ENCODE results near the gene CRCP. TPM values are rescaled to one million over a fixed set of nuclear protein-coding genes. Genes with fewer than 3 reads are reported as not detected.
"Not testable (repeated sequence)": the region's sequence is repeated elsewhere in the genome, so short reads cannot be mapped to it uniquely, and the experiment has no call there.

Gene CRCP
- total RNA-seq: 32.4 and 34.8 TPM in 2 replicates
- long read RNA-seq, transcript CRCP-203 (6 exons, 3,009 nt): major isoform, 6 of 8 reads
- long read RNA-seq, partial matches to known transcripts: 1 of 8 reads
- long read RNA-seq, other reads (novel, unspliced or antisense): 1 of 8 reads

DNA sequence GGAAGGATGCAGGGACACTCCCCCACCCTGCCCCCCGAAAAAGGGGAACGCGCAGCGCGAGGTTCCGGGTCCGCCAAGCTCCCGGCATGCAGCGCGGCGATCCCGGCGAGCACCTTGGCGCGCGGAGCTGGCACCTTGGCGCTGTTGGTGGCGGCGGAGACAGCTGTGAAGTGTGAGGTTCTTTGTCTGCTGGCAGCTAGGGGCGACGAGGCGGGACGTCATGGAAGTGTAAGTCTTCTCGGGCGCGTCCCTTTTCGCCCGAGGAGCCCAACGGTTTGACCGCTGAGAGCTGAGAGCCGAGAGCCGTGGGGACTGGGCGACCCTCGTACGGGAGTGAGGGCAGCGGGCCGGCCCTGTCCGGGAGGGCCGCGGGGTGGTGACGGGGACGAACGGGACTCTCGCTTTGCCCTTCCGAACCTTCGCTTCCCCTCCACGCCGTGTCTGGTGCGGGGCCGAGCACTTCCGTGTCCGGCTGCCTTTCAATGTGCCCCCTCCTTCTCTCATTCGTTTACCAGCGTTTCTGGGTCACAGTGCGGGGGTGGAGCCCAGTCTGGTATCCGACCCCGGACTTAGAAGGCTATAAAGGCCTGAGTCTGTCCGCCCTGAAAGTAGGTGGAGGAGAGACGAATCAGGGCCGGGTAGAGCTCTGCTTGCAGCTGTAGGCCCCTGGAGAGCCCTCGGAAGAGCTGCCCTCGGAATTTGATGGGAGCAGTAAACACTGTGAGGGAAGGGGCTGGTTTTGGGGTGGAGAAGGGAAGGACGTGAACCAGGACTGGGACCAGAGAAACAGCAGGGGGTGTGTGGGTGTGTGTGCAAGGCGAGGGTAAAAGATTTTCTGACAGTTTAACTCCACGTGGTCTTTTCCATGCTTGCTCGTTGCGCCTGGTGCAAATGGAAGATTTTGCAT, at the start of gene CRCP:
TSS of gene CRCP (plus strand) at position 105 of the 907 bp plus-strand sequence. CDS start at position 221, 116 bp downstream.
- Mint-ChIP-seq H3K4me1 (ENCODE audit: low read depth) (peaks cover 30% of the 10 kb centered on the region), H3K4me3 (ENCODE audit: low read depth) (peak within 1 kb of the TSS; percentile 92), H3K9me3 (ENCODE audit: low read depth) (no peaks in the 10 kb centered on the region), H3K36me3 (ENCODE audit: insufficient read depth) (peaks cover 5% of the 10 kb centered on the region), H3K27me3 (no peaks in the 10 kb centered on the region), H3K27ac (peak within 1 kb of the TSS; percentile 99)
- TF ChIP-seq, protein P1, sequence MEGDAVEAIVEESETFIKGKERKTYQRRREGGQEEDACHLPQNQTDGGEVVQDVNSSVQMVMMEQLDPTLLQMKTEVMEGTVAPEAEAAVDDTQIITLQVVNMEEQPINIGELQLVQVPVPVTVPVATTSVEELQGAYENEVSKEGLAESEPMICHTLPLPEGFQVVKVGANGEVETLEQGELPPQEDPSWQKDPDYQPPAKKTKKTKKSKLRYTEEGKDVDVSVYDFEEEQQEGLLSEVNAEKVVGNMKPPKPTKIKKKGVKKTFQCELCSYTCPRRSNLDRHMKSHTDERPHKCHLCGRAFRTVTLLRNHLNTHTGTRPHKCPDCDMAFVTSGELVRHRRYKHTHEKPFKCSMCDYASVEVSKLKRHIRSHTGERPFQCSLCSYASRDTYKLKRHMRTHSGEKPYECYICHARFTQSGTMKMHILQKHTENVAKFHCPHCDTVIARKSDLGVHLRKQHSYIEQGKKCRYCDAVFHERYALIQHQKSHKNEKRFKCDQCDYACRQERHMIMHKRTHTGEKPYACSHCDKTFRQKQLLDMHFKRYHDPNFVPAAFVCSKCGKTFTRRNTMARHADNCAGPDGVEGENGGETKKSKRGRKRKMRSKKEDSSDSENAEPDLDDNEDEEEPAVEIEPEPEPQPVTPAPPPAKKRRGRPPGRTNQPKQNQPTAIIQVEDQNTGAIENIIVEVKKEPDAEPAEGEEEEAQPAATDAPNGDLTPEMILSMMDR (IDR thresholded peaks at IDR 0.05; ENCODE audit: unreplicated experiment): peak; percentile 36
- peak; percentile 63 for DNase-seq (ENCODE audit: low spot score, unreplicated experiment)

DNA sequence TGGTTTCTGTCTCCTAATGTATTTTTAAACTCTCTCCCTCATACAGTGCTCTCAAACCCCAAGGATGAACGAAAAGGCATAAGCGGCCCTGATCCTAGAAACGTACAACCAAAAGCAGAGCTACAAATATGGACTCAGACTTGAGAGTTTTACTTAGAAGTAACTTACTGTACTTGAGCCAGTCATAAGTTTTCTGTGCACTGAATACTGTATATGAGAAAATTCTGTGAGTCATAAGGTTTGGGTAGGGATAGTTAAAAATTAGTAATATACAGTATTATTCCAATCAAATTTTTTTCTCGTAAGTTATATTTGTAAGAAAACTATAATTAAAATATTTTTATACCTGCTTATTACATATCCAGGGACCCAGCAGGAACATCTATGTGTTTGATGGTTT, 44.9 kb upstream of the CRCP start:
- Mint-ChIP-seq H3K36me3 (ENCODE audit: insufficient read depth) (no peaks in the 10 kb centered on the region), H3K4me3 (ENCODE audit: low read depth) (no peak overlapping the region), H3K9me3 (ENCODE audit: low read depth) (peaks cover 7% of the 10 kb centered on the region), H3K27me3 (peaks cover 7% of the 10 kb centered on the region), H3K27ac (no peak overlapping the region), H3K4me1 (ENCODE audit: low read depth) (no peaks in the 10 kb centered on the region)
- TF ChIP-seq, protein P1 (IDR thresholded peaks at IDR 0.05; ENCODE audit: unreplicated experiment): no peak
- no peak for DNase-seq (ENCODE audit: low spot score, unreplicated experiment)

DNA sequence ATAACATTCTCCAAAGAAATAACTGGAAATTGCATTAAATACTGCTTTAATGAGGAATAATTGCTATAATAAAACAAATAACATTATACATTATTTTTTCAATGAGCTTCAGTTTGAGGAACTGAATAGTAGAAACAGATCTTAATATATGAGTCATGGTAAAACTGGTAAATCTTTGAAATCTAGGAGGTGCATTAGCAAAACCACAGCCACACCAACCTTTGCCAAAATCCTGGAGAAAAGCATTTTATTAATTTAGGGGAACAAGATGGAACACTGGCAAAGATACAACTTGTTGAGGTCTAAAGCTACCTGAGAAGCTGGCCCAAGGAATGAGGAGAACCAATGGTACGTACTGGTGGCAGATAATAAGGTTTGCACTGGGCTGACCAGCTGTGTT, 44.4 kb upstream of the CRCP start:
- H3K27me3 Mint-ChIP-seq: peaks cover 7% of the 10 kb centered on the region

DNA sequence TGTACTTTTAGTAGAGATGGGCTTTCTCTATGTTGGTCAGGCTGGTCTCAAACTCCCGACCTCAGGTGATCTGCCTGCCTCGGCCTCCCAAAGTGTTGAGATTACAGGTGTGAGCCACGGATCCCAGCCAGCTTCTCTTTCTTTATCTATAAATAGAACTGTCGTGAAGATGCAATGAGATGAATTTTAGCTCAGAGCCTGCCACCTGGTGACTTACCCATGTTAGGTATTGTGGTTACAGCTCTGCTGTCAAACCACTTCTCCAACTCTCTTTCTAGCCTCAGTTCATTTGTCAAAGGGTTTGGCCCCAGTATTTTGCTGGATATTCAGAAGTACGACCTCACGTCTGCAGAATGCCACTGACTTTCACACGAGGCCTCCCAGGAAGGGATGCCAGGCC, 42.4 kb upstream of the CRCP start:
- H3K4me3 Mint-ChIP-seq (ENCODE audit: low read depth); DNase-seq (ENCODE audit: low spot score, unreplicated experiment); H3K27me3 Mint-ChIP-seq; H3K36me3 Mint-ChIP-seq (ENCODE audit: insufficient read depth); H3K27ac Mint-ChIP-seq; H3K4me1 Mint-ChIP-seq (ENCODE audit: low read depth); H3K9me3 Mint-ChIP-seq (ENCODE audit: low read depth): not testable (repeated sequence)

More for the DNA sequence above, 44.4 kb upstream of the CRCP start:
- TF ChIP-seq, protein P1 (IDR thresholded peaks at IDR 0.05; ENCODE audit: unreplicated experiment): no peak
- no peaks in the 10 kb centered on the region for H3K4me1 Mint-ChIP-seq (ENCODE audit: low read depth)
- no peak overlapping the region for H3K4me3 Mint-ChIP-seq (ENCODE audit: low read depth)
- H3K36me3 Mint-ChIP-seq (ENCODE audit: insufficient read depth): no peaks in the 10 kb centered on the region
- peaks cover 7% of the 10 kb centered on the region for H3K9me3 Mint-ChIP-seq (ENCODE audit: low read depth)
- no peak for DNase-seq (ENCODE audit: low spot score, unreplicated experiment)
- no peak overlapping the region for H3K27ac Mint-ChIP-seq

DNA sequence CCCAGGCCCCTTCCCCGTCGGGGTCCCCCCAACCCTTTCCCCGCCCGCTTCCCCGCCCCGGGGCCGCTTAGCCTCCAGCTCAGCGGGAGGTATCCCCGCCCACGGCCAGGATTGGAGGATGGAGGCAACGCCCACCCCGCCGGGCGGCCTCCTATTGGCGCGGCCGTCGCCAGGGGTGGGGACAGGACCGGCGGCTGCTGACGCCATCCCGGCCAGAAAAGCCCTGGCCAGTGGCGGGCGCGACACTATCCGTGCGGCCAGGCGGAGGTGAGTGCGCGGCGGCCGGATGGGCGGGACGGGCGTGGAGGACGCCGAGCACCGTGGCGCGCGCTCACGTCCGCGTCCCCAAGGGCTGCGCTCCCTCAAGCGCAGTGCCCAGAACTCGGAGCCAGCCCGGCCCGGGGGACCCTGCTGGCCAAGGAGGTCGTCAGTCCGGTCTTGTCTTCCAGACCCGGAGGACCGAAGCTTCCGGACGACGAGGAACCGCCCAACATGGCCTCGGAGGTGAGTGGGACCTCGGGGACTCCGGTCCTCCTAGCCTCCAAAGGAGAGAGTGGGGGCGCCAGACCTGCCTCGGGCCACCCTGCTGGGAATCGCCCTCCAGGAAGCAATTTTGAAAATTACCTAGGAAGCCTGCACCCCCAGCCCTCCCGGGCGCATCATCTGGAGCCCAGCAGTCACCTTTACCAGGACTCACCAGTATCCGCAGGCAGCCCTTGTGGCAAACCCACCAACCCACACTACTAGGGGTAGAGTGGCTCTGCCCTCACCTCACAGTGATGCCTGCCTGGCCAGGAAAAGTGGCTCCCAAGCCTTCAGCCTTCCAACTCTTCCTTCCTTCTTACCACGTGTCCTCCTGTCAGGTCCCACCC, 38.8 kb upstream of the CRCP start, which contains the start of gene ASL:
TSS of gene ASL (plus strand) at position 230 of the 872 bp plus-strand sequence. CDS start at position 493, 263 bp downstream.
- H3K9me3 Mint-ChIP-seq (ENCODE audit: low read depth): no peaks in the 10 kb centered on the region
- TF ChIP-seq, protein P1 (IDR thresholded peaks at IDR 0.05; ENCODE audit: unreplicated experiment): no peak
- peaks cover 10% of the 10 kb centered on the region for H3K4me1 Mint-ChIP-seq (ENCODE audit: low read depth)
- H3K27ac Mint-ChIP-seq: peak within 1 kb of the TSS; percentile 92
- H3K27me3 Mint-ChIP-seq: peaks cover 7% of the 10 kb centered on the region
- peak; percentile 91 for DNase-seq (ENCODE audit: low spot score, unreplicated experiment)
- peak within 1 kb of the TSS; percentile 88 for H3K4me3 Mint-ChIP-seq (ENCODE audit: low read depth)
- no peaks in the 10 kb centered on the region for H3K36me3 Mint-ChIP-seq (ENCODE audit: insufficient read depth)

Data from progenitor cell of endocrine pancreas (in vitro differentiated cells).